ENCODE data around the gene IL17RE.

DNA sequence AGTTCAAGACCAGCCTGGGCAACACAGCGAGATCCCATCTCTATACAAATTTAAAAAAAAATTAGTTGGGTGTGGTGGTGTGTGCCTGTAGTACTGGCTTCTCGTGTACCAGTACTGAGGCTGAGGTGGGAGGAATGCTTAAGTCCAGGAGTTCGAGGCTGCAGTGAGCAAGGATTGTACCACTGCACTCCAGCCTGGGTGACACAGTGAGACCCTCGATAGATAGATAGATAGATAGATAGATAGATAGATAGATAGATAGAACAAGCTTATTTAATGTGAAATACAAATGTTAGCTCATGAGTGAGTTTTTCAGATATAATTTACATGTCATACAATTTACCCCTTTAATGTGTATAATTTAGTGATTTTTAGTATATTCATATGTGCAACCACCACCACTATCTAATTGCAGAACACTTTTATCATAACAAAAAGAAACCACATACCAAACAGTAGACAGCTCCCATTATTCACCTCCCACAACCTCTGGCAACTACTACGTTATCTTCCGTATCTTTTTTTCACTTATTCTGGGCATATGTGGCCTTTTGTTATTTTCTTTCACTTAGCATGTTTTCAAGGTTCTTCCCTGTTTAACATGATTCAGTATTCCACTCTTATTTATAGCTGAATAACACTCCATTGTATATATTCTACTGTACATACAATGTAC is 62.7 kb downstream of the IL17RE start:
- TF ChIP-seq EP300 (conservative IDR thresholded peaks at IDR 0.05; ENCODE audit: poor library complexity, severe bottlenecking) = no peak
- TF ChIP-seq, protein P1, sequence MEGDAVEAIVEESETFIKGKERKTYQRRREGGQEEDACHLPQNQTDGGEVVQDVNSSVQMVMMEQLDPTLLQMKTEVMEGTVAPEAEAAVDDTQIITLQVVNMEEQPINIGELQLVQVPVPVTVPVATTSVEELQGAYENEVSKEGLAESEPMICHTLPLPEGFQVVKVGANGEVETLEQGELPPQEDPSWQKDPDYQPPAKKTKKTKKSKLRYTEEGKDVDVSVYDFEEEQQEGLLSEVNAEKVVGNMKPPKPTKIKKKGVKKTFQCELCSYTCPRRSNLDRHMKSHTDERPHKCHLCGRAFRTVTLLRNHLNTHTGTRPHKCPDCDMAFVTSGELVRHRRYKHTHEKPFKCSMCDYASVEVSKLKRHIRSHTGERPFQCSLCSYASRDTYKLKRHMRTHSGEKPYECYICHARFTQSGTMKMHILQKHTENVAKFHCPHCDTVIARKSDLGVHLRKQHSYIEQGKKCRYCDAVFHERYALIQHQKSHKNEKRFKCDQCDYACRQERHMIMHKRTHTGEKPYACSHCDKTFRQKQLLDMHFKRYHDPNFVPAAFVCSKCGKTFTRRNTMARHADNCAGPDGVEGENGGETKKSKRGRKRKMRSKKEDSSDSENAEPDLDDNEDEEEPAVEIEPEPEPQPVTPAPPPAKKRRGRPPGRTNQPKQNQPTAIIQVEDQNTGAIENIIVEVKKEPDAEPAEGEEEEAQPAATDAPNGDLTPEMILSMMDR (IDR thresholded peaks at IDR 0.05; ENCODE audit: poor library complexity, severe bottlenecking) = no peak
- no peak for TF ChIP-seq TAF1 (IDR thresholded peaks at IDR 0.05; ENCODE audit: low read depth)
- TF ChIP-seq POLR2AphosphoS5 (IDR thresholded peaks at IDR 0.05) = no peak
- no peak for TF ChIP-seq EZH2 (IDR thresholded peaks at IDR 0.05; ENCODE audit: borderline replicate concordance, insufficient read depth, low read length, poor library complexity, severe bottlenecking)
- no peak for TF ChIP-seq SMC3 (conservative IDR thresholded peaks at IDR 0.05; ENCODE audit: poor library complexity)
- TF ChIP-seq, protein P2, sequence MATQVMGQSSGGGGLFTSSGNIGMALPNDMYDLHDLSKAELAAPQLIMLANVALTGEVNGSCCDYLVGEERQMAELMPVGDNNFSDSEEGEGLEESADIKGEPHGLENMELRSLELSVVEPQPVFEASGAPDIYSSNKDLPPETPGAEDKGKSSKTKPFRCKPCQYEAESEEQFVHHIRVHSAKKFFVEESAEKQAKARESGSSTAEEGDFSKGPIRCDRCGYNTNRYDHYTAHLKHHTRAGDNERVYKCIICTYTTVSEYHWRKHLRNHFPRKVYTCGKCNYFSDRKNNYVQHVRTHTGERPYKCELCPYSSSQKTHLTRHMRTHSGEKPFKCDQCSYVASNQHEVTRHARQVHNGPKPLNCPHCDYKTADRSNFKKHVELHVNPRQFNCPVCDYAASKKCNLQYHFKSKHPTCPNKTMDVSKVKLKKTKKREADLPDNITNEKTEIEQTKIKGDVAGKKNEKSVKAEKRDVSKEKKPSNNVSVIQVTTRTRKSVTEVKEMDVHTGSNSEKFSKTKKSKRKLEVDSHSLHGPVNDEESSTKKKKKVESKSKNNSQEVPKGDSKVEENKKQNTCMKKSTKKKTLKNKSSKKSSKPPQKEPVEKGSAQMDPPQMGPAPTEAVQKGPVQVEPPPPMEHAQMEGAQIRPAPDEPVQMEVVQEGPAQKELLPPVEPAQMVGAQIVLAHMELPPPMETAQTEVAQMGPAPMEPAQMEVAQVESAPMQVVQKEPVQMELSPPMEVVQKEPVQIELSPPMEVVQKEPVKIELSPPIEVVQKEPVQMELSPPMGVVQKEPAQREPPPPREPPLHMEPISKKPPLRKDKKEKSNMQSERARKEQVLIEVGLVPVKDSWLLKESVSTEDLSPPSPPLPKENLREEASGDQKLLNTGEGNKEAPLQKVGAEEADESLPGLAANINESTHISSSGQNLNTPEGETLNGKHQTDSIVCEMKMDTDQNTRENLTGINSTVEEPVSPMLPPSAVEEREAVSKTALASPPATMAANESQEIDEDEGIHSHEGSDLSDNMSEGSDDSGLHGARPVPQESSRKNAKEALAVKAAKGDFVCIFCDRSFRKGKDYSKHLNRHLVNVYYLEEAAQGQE (IDR thresholded peaks at IDR 0.05; ENCODE audit: borderline replicate concordance) = no peak

All from neural cell (in vitro differentiated cells).